Anterior cingulate cortex (tissue), 58 donors: ENCODE data around the gene LPP.
"Not testable (repeated sequence)": the region's sequence is repeated elsewhere in the genome, so short reads cannot be mapped to it uniquely, and the experiment has no call there.

Experiments used
- DNase-seq, 58 donors: peaks; one replicate each; lab custom pipeline; 2025; lab: John Stamatoyannopoulos, UW

Gene LPP

DNA sequence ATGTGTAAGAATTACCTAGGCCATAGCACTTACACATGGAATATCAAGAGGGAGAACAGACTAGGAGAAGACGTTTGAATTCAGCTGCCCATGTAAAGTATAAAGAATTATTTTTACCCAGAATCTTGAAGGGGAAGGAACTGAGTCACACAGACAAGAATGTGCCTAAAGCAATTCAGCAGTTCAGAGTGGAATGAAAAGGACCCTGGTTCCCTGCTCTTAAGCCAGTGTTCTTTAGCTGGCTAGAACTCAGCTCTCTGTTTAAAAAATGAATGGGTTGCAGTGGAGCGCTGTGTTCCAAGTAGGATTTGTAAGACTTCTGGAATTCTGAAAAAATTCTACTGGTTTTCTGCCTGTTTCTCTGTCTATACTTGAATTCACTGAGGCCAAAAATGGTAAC is 440.2 kb downstream of the LPP start:
- peak in 9 of 58 donors; percentile 3 to 68 (median 19) for DNase-seq

DNA sequence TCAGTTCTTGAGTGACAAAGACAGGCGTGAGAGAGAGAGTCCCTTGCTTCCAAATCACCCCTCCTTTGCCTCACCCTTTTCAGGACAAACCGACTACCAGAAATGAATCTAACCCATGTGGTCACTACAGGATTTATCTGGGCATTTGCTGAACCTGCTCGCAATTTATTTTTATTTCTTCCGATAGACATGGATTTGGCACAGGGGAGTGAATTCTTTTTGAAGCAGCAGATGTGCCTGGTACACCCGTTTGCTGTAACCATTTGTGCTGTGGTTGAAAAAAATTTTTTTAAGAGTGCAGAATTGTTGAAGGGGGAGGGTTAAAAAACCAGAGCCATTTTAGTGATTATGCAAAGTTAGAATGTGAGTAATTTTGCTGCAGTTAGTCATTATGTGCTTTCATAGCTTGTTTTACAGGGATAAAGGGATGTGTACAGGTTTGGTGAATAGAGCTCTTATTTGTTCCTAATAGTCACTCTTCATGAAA is 442.0 kb downstream of the LPP start:
- no peak for DNase-seq

DNA sequence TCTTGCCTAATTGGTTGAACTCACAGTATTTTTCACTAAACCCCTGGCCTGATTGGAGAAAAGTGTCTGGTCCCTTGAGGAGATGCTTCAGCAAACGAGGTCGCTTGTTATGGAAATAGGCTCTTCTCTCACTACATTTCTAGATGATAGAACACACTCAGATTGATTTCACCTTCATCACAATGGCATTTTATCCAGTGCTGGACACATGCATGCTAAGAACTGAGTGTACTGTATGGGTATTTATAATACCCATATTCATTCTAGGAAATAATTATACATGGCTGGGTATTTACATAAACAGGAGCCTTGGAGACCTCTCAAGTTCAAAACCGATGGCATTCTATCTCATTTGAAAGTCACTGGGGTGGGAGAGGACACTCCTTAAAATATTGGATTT is 444.9 kb downstream of the LPP start:
- DNase-seq = no peak

DNA sequence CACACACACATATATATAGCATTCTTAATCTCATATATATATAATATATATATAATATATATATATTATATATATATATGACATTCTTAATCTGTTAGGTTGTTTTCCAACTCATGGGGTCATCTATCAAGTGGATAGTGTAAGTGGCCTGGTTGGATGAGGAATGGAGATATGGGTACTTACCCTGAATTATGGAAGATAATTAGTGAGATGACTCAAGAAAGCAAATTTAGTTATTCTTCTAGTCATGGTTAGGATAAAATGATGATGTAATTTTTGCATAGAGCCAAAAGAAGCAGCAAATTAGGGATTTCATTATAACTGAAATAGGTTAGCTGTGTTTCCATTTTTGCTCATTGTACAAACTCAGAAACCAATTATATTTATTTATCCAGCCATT is 448.2 kb downstream of the LPP start:
- no peak for DNase-seq

DNA sequence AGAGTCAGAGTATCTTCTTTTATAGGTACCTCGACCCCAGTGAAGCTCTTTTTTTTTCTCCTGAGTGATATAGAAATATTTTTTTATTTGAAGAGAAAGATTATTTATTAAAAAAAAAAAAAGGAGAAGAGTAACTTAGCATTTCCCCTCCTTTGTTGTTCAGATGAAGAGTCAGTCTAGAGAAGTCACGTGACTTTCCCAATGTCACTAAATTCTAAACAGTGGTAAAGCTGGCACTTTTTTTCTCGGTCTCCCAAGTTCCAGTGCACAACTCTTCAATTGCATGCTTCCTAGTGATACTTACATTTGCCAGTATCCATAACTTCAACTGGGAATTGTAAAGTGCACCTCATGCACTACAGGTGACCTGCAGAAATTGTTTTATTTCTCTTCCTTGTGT is 448.7 kb downstream of the LPP start:
- no peak for DNase-seq

DNA sequence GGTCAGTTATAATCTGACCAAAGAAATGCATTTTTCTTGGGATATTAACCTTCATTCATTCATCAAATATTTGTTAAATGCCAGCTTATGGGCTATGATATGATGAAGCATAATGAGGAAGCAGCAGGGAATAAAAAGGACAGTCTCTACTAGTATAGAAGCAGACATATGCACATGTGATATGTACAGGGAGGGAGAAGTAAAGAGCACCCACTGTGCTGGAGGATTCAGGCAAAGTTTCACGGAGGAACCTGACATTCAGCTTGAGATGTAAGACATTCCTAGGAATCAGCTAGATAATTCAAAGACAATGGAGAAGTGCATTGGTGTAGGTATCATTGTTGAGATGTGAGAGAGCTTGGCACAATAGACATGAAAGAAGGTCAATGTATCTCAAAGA is 450.7 kb downstream of the LPP start:
- no peak for DNase-seq

DNA sequence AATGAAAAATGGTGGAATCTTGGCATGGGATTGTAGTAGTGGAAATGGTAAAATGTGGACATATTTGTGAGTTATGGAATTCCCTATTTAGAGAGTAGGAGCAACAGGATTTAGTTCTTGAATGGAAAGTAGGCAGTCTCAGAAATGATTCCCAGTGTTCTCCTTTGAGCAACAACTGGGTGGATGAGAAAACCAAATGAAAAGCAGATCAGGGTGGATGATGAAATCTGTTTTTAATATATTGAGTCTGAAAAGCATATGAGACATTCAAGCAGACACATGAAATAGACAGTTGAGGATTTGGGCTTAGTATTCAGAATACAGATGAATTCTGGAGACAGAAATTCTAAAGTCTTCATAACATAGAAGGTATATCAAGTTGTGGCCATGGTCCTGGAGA is 451.3 kb downstream of the LPP start:
- DNase-seq = no peak

DNA sequence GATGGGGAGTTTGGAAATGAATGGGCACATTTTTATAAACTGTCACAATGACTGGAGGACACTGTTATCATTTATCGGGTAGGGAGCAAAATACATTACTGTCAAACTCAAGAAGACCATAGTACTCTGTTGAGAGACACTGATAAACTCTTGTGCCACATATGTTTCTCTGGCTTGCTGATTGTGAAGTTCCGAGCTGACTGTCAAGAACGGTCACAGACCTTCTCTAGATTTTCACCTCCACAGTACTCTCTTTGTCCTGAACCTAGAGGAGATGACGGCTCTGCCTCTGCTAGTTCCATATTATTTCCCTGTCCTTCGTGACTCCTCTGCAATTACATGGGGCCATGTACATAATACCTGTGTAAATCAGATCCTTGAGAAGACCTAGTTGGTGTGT is 451.9 kb downstream of the LPP start:
- no peak for DNase-seq

DNA sequence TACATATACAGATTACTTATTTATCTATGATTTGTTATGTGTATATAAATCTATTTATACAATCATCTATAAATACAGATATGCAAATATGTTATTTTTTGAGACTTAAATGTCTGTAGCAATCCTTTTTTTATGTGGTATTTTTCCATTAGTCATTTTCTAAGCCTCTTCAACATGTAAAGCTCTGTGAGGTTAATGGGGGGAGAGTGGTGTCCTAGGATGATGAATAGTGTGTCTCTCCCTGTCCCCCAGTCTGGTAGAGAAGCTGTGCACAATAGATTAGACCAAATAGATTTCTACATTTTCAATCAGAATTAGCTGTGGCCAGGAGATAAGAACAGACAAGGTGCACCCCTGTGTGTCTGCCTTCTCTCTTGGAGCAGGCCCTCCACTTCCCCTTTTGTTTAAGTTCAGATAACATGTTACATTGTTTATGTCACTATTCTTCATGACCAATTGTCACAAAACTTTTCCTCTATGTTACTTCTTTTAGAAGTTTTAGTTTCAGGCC is 453.9 kb downstream of the LPP start:
- DNase-seq = no peak

DNA sequence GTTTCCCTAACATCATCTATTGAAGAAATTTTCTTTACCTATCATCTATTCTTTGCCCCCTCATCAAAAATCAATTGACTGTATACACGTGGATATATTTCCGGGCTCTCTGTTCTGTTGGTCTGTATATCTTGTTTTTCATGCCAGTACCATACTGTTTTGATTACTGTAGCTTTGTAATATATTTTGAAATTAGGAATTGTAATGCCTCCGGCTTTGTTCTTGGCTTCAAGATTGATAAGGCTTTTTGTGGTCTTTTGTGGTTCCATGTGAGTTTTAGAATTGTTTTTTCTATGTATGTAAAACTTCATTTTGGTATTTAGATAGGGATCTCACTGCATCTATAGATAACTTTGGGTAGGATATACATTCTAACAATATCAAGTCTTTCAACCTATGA is 454.4 kb downstream of the LPP start:
- DNase-seq = no peak

DNA sequence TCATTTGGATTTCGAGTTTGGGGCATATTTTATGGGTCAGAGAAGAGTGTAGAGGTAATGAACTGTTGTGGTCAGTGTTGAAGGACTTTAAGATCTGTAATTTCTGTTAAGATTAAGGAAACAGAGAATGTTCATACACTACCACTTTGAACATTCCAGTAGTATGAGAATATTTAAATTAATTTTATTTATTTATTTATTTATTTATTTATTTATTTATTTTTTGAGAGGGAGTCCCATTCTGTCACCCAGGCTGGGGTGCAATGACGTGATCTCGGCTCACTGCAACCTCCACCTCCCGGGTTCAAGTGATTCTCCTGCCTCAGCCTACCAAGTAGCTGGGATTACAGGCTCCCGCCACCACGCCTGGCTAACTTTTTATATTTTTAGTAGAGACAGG is 459.8 kb downstream of the LPP start:
- not testable (repeated sequence) for DNase-seq

DNA sequence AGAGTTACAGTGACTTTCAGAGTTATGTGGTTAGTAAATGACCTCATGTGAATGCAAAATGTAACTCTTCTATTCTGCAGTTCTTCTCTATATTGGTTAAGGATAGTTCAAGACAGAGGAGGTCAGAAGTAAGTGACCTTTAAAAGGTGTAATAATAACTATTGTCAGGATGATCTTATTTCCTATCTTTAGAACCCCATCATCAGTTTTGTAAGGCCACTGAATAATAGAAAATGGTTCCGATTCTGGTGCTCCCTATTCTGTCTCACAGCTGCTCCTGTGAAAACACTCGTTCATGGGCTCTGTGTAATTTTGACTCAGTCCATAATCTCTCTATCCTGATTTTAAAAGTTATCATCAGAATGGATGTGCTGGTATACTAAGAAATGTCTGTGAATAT is 463.3 kb downstream of the LPP start:
- DNase-seq = no peak

DNA sequence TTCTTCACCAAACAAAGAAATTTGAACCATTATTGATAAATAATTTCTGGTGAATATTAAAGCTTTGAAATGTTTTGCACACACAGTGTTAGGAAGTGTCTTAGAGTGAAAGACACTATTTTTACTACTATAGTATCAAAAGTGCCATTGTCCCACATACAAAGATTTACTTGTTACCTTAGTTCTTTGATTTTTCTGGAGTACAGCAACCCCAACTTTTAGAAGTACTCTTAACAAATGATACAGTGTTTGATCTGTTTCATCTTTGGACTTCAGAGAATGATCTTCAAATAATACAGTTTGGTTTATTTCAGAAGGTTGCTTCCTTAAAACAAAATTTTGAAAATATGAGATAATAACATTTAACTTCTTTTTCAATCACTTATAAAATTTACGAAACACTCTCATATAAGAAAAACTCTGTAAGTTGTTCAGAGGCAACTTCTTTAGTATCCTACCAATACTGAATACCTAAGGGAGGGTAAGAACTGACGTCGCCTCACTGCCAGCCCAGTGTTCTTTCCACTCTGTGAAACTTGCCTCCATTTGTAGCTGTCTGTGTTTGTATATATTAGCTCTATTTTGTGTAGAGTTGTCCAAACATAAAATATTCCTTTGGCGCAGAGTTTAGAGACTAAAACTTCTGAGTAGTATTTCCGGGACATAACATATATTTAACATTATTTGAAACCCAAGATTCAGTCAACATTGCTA is 464.2 kb downstream of the LPP start:
- DNase-seq = no peak

DNA sequence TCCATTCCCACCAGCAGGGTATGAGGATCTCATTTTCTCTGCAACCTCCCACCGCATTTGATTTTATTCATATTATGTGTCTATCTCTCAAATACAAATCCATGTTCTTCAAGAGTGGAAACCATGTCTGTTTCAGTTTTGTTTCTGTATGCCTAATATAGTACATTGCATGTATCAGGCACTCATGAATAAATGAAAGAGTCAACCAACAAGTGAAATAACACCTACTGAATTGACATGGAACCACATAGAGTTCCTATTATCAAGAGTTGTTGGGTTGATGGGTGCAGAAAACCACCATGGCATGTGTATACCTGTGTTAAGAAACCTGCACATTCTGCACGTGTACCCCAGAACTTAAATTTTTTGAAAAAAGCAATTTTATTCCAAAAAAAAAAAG is 466.8 kb downstream of the LPP start:
- no peak for DNase-seq

DNA sequence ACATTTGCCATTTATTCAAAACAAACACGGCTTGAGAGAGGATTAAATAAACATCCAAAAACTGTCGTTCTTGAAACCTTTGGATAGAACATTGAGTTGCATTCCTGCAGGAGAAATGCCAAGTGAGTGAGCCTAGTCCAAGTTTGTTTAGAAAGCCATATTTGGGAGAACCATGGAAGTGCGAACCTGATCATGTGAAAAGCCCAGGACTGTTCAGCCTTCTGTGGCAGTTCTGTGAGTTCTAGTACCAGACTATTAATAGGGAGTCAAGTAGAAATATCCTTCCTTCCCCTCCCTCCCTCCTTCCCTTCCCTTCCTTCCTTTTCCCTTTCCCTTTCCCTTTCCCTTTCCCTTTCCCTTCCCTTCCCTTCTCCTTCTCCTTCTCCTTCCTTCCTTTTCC is 470.4 kb downstream of the LPP start:
- DNase-seq = peak in 13 of 58 donors; percentile 8 to 72 (median 18)

DNA sequence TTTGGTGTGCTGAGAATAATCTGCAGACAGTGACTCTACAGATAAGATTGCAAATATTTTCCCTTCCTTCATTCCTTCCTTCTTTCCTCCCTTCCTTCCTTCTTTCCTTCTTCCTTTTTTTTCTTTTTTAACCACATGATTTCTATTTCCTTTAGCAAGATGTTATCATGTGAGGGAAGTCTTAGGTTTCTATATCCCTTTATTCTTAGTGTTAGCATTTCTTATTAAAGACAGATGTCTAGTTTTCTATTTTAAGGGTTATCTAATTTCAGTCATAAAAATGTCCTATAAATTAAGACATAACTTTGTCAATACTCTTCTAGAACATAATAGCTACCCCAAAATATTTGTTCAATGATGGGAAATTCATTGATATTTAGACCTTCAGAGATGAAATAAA is 470.9 kb downstream of the LPP start:
- DNase-seq = no peak

DNA sequence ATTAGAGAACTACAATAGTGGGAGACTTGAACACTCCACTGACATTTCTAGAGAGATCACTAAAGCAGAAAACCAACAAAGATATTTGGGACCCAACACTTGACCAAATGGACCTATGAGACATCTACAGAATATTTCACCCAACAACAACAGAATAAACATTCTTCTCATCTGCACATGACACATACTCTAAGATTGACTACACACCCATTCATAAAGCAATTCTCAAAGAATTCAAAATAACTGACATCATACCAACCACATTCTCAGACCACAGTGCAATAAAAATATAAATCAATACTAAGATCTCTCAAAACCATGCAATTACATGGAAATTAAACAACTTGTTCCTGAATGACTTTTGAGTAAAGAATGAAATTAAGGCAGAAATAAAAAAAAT is 473.7 kb downstream of the LPP start:
- DNase-seq = no peak

DNA sequence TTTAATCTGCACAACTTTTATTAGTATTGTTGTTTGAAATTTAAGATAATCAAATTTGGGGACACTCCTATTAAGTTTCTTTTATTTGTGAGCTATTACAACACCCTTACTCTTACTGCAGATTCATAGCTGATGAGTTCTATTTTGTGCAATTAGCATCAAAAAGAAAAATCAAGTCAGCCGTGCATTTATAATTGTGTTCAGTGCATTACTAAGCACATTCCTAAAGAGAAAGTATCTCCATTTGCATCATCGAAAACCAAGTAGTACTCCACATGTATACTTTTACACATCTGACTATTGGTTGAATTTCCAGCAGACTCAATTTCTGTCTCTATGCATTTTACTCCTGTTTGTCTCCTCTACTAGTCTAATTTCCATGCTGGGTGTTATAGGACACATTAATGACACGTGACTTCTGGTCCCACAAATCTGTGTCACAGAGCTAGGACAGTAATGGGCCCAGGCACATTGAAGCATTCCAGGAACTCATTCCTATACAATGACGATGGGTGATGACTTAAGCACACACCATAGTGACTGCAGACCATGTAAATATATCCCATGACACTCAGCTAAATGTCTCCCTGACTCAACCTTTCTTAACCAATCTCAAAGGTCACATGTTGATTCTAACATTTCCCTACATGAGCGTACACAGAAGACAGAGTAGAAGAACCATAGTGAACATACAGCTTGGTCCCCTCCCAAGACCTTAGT is 477.5 kb downstream of the LPP start:
- DNase-seq = no peak

DNA sequence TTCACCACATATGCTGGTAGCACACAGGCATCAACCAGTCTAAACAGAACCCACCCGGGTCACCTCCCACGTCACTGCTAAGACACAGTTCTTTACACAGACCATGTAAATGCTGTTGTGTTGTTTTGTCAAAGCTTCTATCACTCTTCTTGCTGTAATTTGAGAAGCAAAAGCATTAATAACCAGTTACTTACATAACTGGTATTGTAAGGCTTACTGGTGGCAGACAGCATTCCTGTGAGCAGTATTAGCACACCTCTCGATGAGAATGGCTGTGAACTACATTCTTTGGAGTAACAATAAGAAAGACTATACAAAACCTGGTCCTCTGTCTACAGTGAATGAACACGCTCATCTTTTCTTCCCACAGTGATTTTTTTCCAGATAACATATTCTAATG is 479.2 kb downstream of the LPP start:
- no peak for DNase-seq

DNA sequence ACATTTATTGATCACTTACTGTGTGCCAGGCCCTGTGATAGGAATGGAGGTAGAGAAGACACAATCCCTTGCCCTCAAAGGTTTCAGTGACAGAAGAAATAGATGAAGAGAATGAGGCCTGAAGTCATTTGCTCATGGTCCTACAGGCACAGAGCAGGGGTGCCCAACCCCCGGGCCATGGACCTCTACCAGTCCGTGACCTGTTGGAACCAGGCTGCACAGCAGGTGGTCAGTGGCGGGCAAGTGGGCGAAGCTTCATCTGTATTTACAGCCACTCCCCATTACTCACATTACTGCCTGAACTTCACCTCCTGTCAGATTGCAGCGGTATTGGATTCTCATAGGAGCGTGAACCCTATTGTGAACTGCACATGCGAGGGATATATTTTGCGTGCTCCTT is 480.3 kb downstream of the LPP start:
- DNase-seq = no peak

DNA sequence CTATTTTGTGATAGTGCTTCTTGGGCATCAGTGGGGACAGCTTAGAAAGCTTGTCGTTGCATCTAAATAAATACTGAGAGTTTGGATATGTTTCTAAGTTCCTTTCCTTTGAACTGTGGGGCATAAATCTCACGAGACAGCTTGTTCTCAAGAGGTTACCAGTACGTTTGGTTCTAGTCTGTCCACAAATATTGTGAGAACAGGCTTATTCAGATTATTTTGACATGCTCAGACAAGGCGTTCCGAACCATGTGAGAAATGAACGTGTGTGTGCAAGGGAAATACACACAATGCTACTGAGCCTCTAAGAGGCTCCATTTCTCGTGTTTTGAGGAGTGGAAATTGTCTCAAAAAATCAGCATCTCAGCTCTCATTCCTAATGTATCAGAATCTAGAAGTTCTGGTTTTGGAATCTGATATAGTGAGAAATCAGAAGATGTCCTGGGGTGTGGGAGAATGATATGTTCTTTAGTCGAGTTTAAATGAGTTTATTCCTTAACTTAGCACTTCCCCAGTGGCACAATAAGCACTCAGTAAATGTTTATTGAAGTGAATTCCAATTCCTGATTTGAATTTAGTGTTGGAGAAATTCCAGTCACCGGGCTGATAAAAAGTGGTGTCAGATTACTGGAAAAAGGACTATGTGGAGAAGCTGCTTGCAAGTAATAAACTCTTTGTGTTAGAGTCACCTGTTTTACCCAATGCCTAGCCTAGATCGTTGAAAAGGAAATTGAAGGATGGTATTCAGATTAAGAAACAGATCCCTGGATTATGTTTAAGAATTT is 481.5 kb downstream of the LPP start:
- no peak for DNase-seq
